ENCODE measurements around the gene CFAP100.

- TF ChIP-seq EP300 (IDR thresholded peaks at IDR 0.05; ENCODE audit: low read depth), result no peak
- TF ChIP-seq CTCF (IDR thresholded peaks at IDR 0.05), result no peak
Observed at GRCh38 chr3:126419151-126419703, 24.5 kb downstream of the CFAP100 start.

Data from transverse colon (tissue), 3 donors.